HL-60/S4 (cell line): ENCODE measurements around the gene PLAAT5.
"Not testable (repeated sequence)": the region's sequence is repeated elsewhere in the genome, so short reads cannot be mapped to it uniquely, and the experiment has no call there.

Experiments used
- in situ Hi-C: fragments of 300-500 bp; cut with MboI; formaldehyde crosslinking; loops from 2 replicates; pipeline ENCODE4 v1.14.3; 2022; ENCODE audit warnings: low sequenced_read_pairs

Gene PLAAT5

GRCh38 chr11:63489879-63490278, 1.1 kb downstream of the PLAAT5 start:
- in situ Hi-C loops, result no loop called here

- in situ Hi-C loops, result no loop called here
These were observed 2.2 kb downstream of the PLAAT5 start for GRCh38 chr11:63488789-63489188.

GRCh38 chr11:63485777-63486176, 5.2 kb downstream of the PLAAT5 start:
- in situ Hi-C loops, result no loop called here

- in situ Hi-C loops, result no loop called here
These were observed 10.9 kb downstream of the PLAAT5 start for GRCh38 chr11:63480039-63480438.

GRCh38 chr11:63478896-63479295, 12.1 kb downstream of the PLAAT5 start:
- in situ Hi-C loops, result loop anchor here (5.0 kb wide), 1 partner anchor 153 kb away; no protein-coding TSS in a partner anchor

GRCh38 chr11:63476618-63477017, 14.3 kb downstream of the PLAAT5 start:
- in situ Hi-C loops, result loop anchor here (5.0 kb wide), 1 partner anchor 156 kb away; no protein-coding TSS in a partner anchor

GRCh38 chr11:63472372-63472771, 18.6 kb downstream of the PLAAT5 start:
- in situ Hi-C loops, result no loop called here

- in situ Hi-C loops, result no loop called here
These were observed 20.7 kb downstream of the PLAAT5 start for GRCh38 chr11:63470311-63470710.

- in situ Hi-C loops, result no loop called here
These were observed 28.8 kb downstream of the PLAAT5 start for GRCh38 chr11:63462137-63462536.

GRCh38 chr11:63459586-63459985, 31.4 kb downstream of the PLAAT5 start:
- in situ Hi-C loops, result no loop called here

GRCh38 chr11:63448646-63449045, 42.3 kb downstream of the PLAAT5 start:
- in situ Hi-C loops, result no loop called here

- in situ Hi-C loops, result no loop called here
These were observed 45.2 kb downstream of the PLAAT5 start for GRCh38 chr11:63445720-63446119.

- in situ Hi-C loops, result no loop called here
These were observed 45.8 kb downstream of the PLAAT5 start for GRCh38 chr11:63445118-63445517.

- in situ Hi-C loops, result no loop called here
These were observed 46.8 kb downstream of the PLAAT5 start for GRCh38 chr11:63444160-63444559.

GRCh38 chr11:63443714-63444113, 47.3 kb downstream of the PLAAT5 start:
- in situ Hi-C loops, result no loop called here

GRCh38 chr11:63435831-63436230, 55.1 kb downstream of the PLAAT5 start:
- in situ Hi-C loops, result not testable (repeated sequence)

GRCh38 chr11:63435351-63435750, 55.6 kb downstream of the PLAAT5 start:
- in situ Hi-C loops, result not testable (repeated sequence)

- in situ Hi-C loops, result not testable (repeated sequence)
These were observed 60.2 kb downstream of the PLAAT5 start for GRCh38 chr11:63430731-63431130.

GRCh38 chr11:63427971-63428508, 62.9 kb downstream of the PLAAT5 start:
- in situ Hi-C loops, result no loop called here

- in situ Hi-C loops, result no loop called here
These were observed 73.7 kb downstream of the PLAAT5 start for GRCh38 chr11:63417174-63417852.
